ENCODE measurements around the gene ASB10. TPM values are rescaled to one million over a fixed set of nuclear protein-coding genes. Genes with fewer than 3 reads are reported as not detected.

The ASB10 gene
- polyA plus RNA-seq, 1 of the 3 experiments (the other 2 are of a cell fraction) = not detected

- peaks cover 0 to 12% of the 10 kb centered on the region in 2 experiments; a peak in 1 of 4 replicates for H3K4me1 ChIP-seq (ENCODE audit: control insufficient read depth in 1 of 2, insufficient read depth in 2 of 2, low read depth in 1 of 2, low read length in 1 of 2)
- no peak overlapping the region for H3K4me3 ChIP-seq (ENCODE audit: low read depth in 2 of 2, low read length in 1 of 2)
- peaks cover 29 to 54% of the 10 kb centered on the region in 2 experiments for H3K36me3 ChIP-seq (replicated peaks in 1 of 2; ENCODE audit: control insufficient read depth in 1 of 2, insufficient read depth in 2 of 2, low read length in 1 of 2)
- no peaks in the 10 kb centered on the region for H3K79me2 ChIP-seq (ENCODE audit: insufficient read depth)
- peaks cover 13% of the 10 kb centered on the region for H3F3A ChIP-seq (replicated peaks; ENCODE audit: insufficient read depth)
- WGBS (ENCODE audit: low lambda C conversion rate) = 96% methylated on average over 7 of the region's 7 CpGs
- no peak for DNase-seq
- no peaks in the 10 kb centered on the region for H4K20me1 ChIP-seq (ENCODE audit: insufficient read depth)
- POLR2A ChIA-PET = no interaction called here
- CTCF ChIA-PET = interaction anchor here (5.3 to 8.9 kb wide), 2 partner anchors 19 to 20 kb away, joined by 28 to 149 read pairs; partner anchors contain the start of gene GBX1
- H3K9me2 ChIP-seq = no peaks in the 10 kb centered on the region
- TF ChIP-seq SIN3A (IDR thresholded peaks at IDR 0.05; ENCODE audit: borderline replicate concordance, low read depth, low read length) = no peak
- no peak for TF ChIP-seq FOXM1 (IDR thresholded peaks at IDR 0.05; ENCODE audit: low read depth)
- no peak for TF ChIP-seq RFX5 (IDR thresholded peaks at IDR 0.05; ENCODE audit: low read length)
- TF ChIP-seq NFIC (IDR thresholded peaks at IDR 0.05; ENCODE audit: borderline replicate concordance) = no peak
- no peak for TF ChIP-seq RCOR1 (IDR thresholded peaks at IDR 0.05; ENCODE audit: low read length)
- no peak overlapping the region for H3K27ac ChIP-seq (ENCODE audit: low read depth in 2 of 2, low read length in 1 of 2)
- H3K9me3 ChIP-seq = no peaks in the 10 kb centered on the region
- no peak overlapping the region for H3K4me2 ChIP-seq
- no peak overlapping the region for H3K9ac ChIP-seq
- H3K27me3 ChIP-seq (ENCODE audit: insufficient read depth) = no peaks in the 10 kb centered on the region
- no peak overlapping the region for H2AFZ ChIP-seq (ENCODE audit: low read depth)
Measured at GRCh38 chr7:151144387-151144786, 42.7 kb downstream of the ASB10 start.

GRCh38 chr7:151143261-151144015, 43.6 kb downstream of the ASB10 start:
- ChIA-PET CTCF (interaction anchor here (1.1 to 10.0 kb wide), 7 partner anchors 18 to 166 kb away, joined by 3 to 149 read pairs (median 6); partner anchors contain the start of gene GBX1), POLR2A (no interaction called here)
- peaks cover 13% of the 10 kb centered on the region for H3F3A ChIP-seq (replicated peaks; ENCODE audit: insufficient read depth)
- H3K9me3 ChIP-seq = no peaks in the 10 kb centered on the region
- H3K4me2 ChIP-seq = no peak overlapping the region
- H3K27me3 ChIP-seq (ENCODE audit: insufficient read depth) = no peaks in the 10 kb centered on the region
- H3K27ac ChIP-seq (ENCODE audit: low read depth in 2 of 2, low read length in 1 of 2) = no peak overlapping the region
- TF ChIP-seq ELF1 (IDR thresholded peaks at IDR 0.05) = no peak
- no peak for TF ChIP-seq EZH2phosphoT487 (IDR thresholded peaks at IDR 0.05; ENCODE audit: borderline replicate concordance, low read depth)
- no peak for TF ChIP-seq TAF1 (IDR thresholded peaks at IDR 0.05; ENCODE audit: borderline replicate concordance, low read depth, low read length)
- no peak for TF ChIP-seq MXI1 (IDR thresholded peaks at IDR 0.05; ENCODE audit: low read depth, low read length)
- TF ChIP-seq POLR2AphosphoS5 (IDR thresholded peaks at IDR 0.05; ENCODE audit: low read depth, low read length) = no peak
- H3K4me3 ChIP-seq (ENCODE audit: low read depth in 2 of 2, low read length in 1 of 2) = no peak overlapping the region
- no peaks in the 10 kb centered on the region for H3K79me2 ChIP-seq (ENCODE audit: insufficient read depth)
- H3K36me3 ChIP-seq (replicated peaks in 1 of 2; ENCODE audit: control insufficient read depth in 1 of 2, insufficient read depth in 2 of 2, low read length in 1 of 2) = peaks cover 29 to 59% of the 10 kb centered on the region in 2 experiments
- WGBS (ENCODE audit: low lambda C conversion rate) = 94% methylated on average over 25 of the region's 25 CpGs
- H3K9ac ChIP-seq = no peak overlapping the region
- DNase-seq = no peak
- H3K9me2 ChIP-seq = no peaks in the 10 kb centered on the region
- H3K4me1 ChIP-seq (ENCODE audit: control insufficient read depth in 1 of 2, insufficient read depth in 2 of 2, low read depth in 1 of 2, low read length in 1 of 2) = peaks cover 0 to 12% of the 10 kb centered on the region in 2 experiments; a peak in 1 of 4 replicates
- H4K20me1 ChIP-seq (ENCODE audit: insufficient read depth) = no peaks in the 10 kb centered on the region
- no peak overlapping the region for H2AFZ ChIP-seq (ENCODE audit: low read depth)

DNA sequence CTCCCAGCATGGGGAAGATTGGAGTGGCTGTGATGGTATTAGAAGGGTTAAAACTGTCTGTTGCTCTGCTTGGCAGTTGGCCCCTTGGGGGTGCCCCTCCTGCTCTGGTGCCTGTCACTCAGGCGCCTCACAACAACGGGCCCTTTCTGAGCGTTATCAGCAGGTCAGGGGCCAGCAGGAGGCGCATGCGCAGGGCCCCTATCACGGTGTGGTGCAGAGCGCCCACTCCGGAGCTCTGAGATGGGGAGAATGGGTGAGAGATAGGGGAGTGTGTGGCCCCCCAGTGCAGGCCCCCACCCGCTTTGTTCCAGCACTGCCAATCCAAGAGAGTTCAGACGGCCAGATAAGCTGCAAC, 44.4 kb downstream of the ASB10 start:
- no peaks in the 10 kb centered on the region for H3K9me3 ChIP-seq
- H3K9me2 ChIP-seq = no peaks in the 10 kb centered on the region
- ChIA-PET POLR2A (interaction anchor here (1.1 kb wide), 1 partner anchor 11 kb away, joined by 3 read pairs; no protein-coding TSS in a partner anchor), CTCF (interaction anchor here (0.6 to 10.0 kb wide), 11 partner anchors 17 to 359 kb away, joined by 3 to 73 read pairs (median 3); partner anchors contain the start of gene GBX1)
- H2AFZ ChIP-seq (ENCODE audit: low read depth) = no peak overlapping the region
- no peak overlapping the region for H3K4me3 ChIP-seq (ENCODE audit: low read depth in 2 of 2, low read length in 1 of 2)
- no peak for DNase-seq
- no peaks in the 10 kb centered on the region for H4K20me1 ChIP-seq (ENCODE audit: insufficient read depth)
- no peaks in the 10 kb centered on the region for H3K79me2 ChIP-seq (ENCODE audit: insufficient read depth)
- no peaks in the 10 kb centered on the region for H3K27me3 ChIP-seq (ENCODE audit: insufficient read depth)
- H3K4me2 ChIP-seq = no peak overlapping the region
- WGBS (ENCODE audit: low lambda C conversion rate) = 91% methylated on average over 10 of the region's 10 CpGs
- peaks cover 29 to 67% of the 10 kb centered on the region in 2 experiments for H3K36me3 ChIP-seq (replicated peaks in 1 of 2; ENCODE audit: control insufficient read depth in 1 of 2, insufficient read depth in 2 of 2, low read length in 1 of 2)
- TF ChIP-seq SMC3 (IDR thresholded peaks at IDR 0.05; ENCODE audit: low read depth, low read length) (no peak), POLR2AphosphoS5 (IDR thresholded peaks at IDR 0.05; ENCODE audit: low read depth, low read length) (no peak), EZH2phosphoT487 (IDR thresholded peaks at IDR 0.05; ENCODE audit: borderline replicate concordance, low read depth) (no peak), TEAD4 (IDR thresholded peaks at IDR 0.05; ENCODE audit: borderline replicate concordance, insufficient read depth) (no peak), SIN3A (IDR thresholded peaks at IDR 0.05; ENCODE audit: borderline replicate concordance, low read depth, low read length) (no peak), RXRA (IDR thresholded peaks at IDR 0.05; ENCODE audit: borderline replicate concordance, low read depth) (no peak), MEF2A (IDR thresholded peaks at IDR 0.05; ENCODE audit: borderline replicate concordance, low read depth) (no peak), YY1 (IDR thresholded peaks at IDR 0.05; ENCODE audit: low read depth) (no peak), MXI1 (IDR thresholded peaks at IDR 0.05; ENCODE audit: low read depth, low read length) (no peak)
- TF ChIP-seq, protein P1, sequence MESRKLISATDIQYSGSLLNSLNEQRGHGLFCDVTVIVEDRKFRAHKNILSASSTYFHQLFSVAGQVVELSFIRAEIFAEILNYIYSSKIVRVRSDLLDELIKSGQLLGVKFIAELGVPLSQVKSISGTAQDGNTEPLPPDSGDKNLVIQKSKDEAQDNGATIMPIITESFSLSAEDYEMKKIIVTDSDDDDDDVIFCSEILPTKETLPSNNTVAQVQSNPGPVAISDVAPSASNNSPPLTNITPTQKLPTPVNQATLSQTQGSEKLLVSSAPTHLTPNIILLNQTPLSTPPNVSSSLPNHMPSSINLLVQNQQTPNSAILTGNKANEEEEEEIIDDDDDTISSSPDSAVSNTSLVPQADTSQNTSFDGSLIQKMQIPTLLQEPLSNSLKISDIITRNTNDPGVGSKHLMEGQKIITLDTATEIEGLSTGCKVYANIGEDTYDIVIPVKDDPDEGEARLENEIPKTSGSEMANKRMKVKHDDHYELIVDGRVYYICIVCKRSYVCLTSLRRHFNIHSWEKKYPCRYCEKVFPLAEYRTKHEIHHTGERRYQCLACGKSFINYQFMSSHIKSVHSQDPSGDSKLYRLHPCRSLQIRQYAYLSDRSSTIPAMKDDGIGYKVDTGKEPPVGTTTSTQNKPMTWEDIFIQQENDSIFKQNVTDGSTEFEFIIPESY (IDR thresholded peaks at IDR 0.05; ENCODE audit: borderline replicate concordance, low read depth) = no peak
- H3K9ac ChIP-seq = no peak overlapping the region
- peaks cover 13% of the 10 kb centered on the region for H3F3A ChIP-seq (replicated peaks; ENCODE audit: insufficient read depth)
- H3K27ac ChIP-seq (ENCODE audit: low read depth in 2 of 2, low read length in 1 of 2) = no peak overlapping the region
- peaks cover 0 to 13% of the 10 kb centered on the region in 2 experiments; a peak in 1 of 4 replicates for H3K4me1 ChIP-seq (ENCODE audit: control insufficient read depth in 1 of 2, insufficient read depth in 2 of 2, low read depth in 1 of 2, low read length in 1 of 2)
